ENCODE results near the gene MCEMP1. TPM values are rescaled to one million over a fixed set of nuclear protein-coding genes. Genes with fewer than 3 reads are reported as not detected.

The MCEMP1 gene
- polyA plus RNA-seq, 1 donor from 2014 or later: not detected

- no peaks in the 10 kb centered on the region for H3K9me3 ChIP-seq (ENCODE audit: low read length)
- no peak for TF ChIP-seq MXI1 (conservative IDR thresholded peaks at IDR 0.05; ENCODE audit: poor library complexity, severe bottlenecking)
- no peak for TF ChIP-seq CTCF (IDR thresholded peaks at IDR 0.05; ENCODE audit: poor library complexity, severe bottlenecking)
- no peak for TF ChIP-seq SMC3 (conservative IDR thresholded peaks at IDR 0.05; ENCODE audit: poor library complexity)
- no peak for TF ChIP-seq TAF1 (IDR thresholded peaks at IDR 0.05; ENCODE audit: low read depth)
- no peak for TF ChIP-seq POLR2AphosphoS5 (IDR thresholded peaks at IDR 0.05)
- TF ChIP-seq EZH2 (IDR thresholded peaks at IDR 0.05; ENCODE audit: borderline replicate concordance, insufficient read depth, low read length, poor library complexity, severe bottlenecking): no peak
- TF ChIP-seq RAD21 (conservative IDR thresholded peaks at IDR 0.05): no peak
- no peak for TF ChIP-seq EP300 (conservative IDR thresholded peaks at IDR 0.05; ENCODE audit: poor library complexity, severe bottlenecking)
- TF ChIP-seq, protein P1, sequence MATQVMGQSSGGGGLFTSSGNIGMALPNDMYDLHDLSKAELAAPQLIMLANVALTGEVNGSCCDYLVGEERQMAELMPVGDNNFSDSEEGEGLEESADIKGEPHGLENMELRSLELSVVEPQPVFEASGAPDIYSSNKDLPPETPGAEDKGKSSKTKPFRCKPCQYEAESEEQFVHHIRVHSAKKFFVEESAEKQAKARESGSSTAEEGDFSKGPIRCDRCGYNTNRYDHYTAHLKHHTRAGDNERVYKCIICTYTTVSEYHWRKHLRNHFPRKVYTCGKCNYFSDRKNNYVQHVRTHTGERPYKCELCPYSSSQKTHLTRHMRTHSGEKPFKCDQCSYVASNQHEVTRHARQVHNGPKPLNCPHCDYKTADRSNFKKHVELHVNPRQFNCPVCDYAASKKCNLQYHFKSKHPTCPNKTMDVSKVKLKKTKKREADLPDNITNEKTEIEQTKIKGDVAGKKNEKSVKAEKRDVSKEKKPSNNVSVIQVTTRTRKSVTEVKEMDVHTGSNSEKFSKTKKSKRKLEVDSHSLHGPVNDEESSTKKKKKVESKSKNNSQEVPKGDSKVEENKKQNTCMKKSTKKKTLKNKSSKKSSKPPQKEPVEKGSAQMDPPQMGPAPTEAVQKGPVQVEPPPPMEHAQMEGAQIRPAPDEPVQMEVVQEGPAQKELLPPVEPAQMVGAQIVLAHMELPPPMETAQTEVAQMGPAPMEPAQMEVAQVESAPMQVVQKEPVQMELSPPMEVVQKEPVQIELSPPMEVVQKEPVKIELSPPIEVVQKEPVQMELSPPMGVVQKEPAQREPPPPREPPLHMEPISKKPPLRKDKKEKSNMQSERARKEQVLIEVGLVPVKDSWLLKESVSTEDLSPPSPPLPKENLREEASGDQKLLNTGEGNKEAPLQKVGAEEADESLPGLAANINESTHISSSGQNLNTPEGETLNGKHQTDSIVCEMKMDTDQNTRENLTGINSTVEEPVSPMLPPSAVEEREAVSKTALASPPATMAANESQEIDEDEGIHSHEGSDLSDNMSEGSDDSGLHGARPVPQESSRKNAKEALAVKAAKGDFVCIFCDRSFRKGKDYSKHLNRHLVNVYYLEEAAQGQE (IDR thresholded peaks at IDR 0.05; ENCODE audit: borderline replicate concordance): no peak
- H3K27ac ChIP-seq (ENCODE audit: low read length): no peak overlapping the region
- peaks cover 13% of the 10 kb centered on the region for H3K27me3 ChIP-seq (ENCODE audit: insufficient read depth, low read depth, low read length)
- H3K4me2 ChIP-seq (ENCODE audit: low read length): no peak overlapping the region
- no peaks in the 10 kb centered on the region for H3K9me2 ChIP-seq (ENCODE audit: insufficient read depth, low read length)
- H4K20me1 ChIP-seq (ENCODE audit: insufficient read depth): no peaks in the 10 kb centered on the region
- no peak overlapping the region for H3K9ac ChIP-seq (ENCODE audit: low read length)
- no peaks in the 10 kb centered on the region for H3K36me3 ChIP-seq (ENCODE audit: insufficient read depth, low read length)
- no peaks in the 10 kb centered on the region for H3K79me2 ChIP-seq (replicated peaks; ENCODE audit: insufficient read depth, low read length)
- no peak overlapping the region for H2AFZ ChIP-seq (ENCODE audit: low read depth, low read length)
- H3F3A ChIP-seq (ENCODE audit: insufficient read depth, low read length, poor library complexity, severe bottlenecking): no peaks in the 10 kb centered on the region
- no peak overlapping the region for H3K4me3 ChIP-seq (ENCODE audit: low read length)
These were observed 6.1 kb upstream of the MCEMP1 start for GRCh38 chr19:7670790-7671189.

DNA sequence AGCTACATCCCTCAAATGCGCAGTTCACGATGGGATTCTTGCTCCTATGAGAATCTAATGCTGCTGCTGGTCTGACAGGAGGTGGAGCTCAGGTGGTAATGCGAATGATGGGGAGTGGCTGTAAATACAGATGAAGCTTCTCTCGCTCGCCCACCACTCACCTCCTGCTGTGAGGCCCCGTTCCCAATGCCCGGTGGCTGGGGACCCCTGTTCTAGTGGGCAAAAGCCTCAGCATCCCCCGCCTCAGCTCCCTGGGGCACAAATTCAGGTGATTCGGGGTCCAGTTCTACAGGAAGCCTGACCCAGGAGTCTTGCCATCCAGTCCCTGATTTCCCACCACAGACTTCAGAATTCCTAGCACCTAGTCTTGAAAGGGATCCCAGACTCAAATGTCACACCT is 4.4 kb upstream of the MCEMP1 start:
- Histone ChIP-seq H3K79me2 (replicated peaks; ENCODE audit: insufficient read depth, low read length) (no peaks in the 10 kb centered on the region), H4K20me1 (ENCODE audit: insufficient read depth) (no peaks in the 10 kb centered on the region), H3K4me3 (ENCODE audit: low read length) (no peak overlapping the region), H3K9me3 (ENCODE audit: low read length) (no peaks in the 10 kb centered on the region), H3K27ac (ENCODE audit: low read length) (no peak overlapping the region), H3K27me3 (ENCODE audit: insufficient read depth, low read depth, low read length) (peaks cover 13% of the 10 kb centered on the region), H3K4me2 (ENCODE audit: low read length) (no peak overlapping the region), H3F3A (ENCODE audit: insufficient read depth, low read length, poor library complexity, severe bottlenecking) (no peaks in the 10 kb centered on the region), H3K36me3 (ENCODE audit: insufficient read depth, low read length) (no peaks in the 10 kb centered on the region), H2AFZ (ENCODE audit: low read depth, low read length) (no peak overlapping the region), H3K9ac (ENCODE audit: low read length) (no peak overlapping the region), H3K9me2 (ENCODE audit: insufficient read depth, low read length) (no peaks in the 10 kb centered on the region)
- TF ChIP-seq POLR2AphosphoS5 (IDR thresholded peaks at IDR 0.05) (no peak), EP300 (conservative IDR thresholded peaks at IDR 0.05; ENCODE audit: poor library complexity, severe bottlenecking) (no peak), EZH2 (IDR thresholded peaks at IDR 0.05; ENCODE audit: borderline replicate concordance, insufficient read depth, low read length, poor library complexity, severe bottlenecking) (no peak), TAF1 (IDR thresholded peaks at IDR 0.05; ENCODE audit: low read depth) (no peak), MXI1 (conservative IDR thresholded peaks at IDR 0.05; ENCODE audit: poor library complexity, severe bottlenecking) (no peak), CTCF (IDR thresholded peaks at IDR 0.05; ENCODE audit: poor library complexity, severe bottlenecking) (no peak), SMC3 (conservative IDR thresholded peaks at IDR 0.05; ENCODE audit: poor library complexity) (no peak), RAD21 (conservative IDR thresholded peaks at IDR 0.05) (no peak)
- TF ChIP-seq, protein P1 (IDR thresholded peaks at IDR 0.05; ENCODE audit: borderline replicate concordance): no peak
